Gastrocnemius medialis (tissue), 4 donors: ENCODE results near the gene CACNA1B. TPM values are rescaled to one million over a fixed set of nuclear protein-coding genes. Genes with fewer than 3 reads are reported as not detected.
"Not testable (repeated sequence)": the region's sequence is repeated elsewhere in the genome, so short reads cannot be mapped to it uniquely, and the experiment has no call there.

ENCODE experiments used
- ATAC-seq, 2 donors: fragments of 150-250 bp; one replicate each; pipeline ENCODE4 v1.9.1; 2016
- DNase-seq, 2 donors: peaks; one replicate each; pipeline ENCODE4 v3.0.0-alpha.2; 2019
- H3K27ac ChIP-seq, 4 donors: fragments of 200-600 bp; sonication (generic); 1 replicate in 1 of 4; 2 replicates in 3 of 4; pipeline ENCODE4 v1.5.1; 2016 to 2018; ENCODE audit warnings: mild to moderate bottlenecking in 2 of 4, moderate library complexity in 1 of 4
- H3K27me3 ChIP-seq, 3 donors: fragments of 200-600 bp; sonication (generic) in 2 of 3; 1 replicate in 1 of 3; 2 replicates in 2 of 3; pipeline versions ENCODE4 v1.5.1 to v1.6.0; 2016 to 2019; ENCODE audit warnings: mild to moderate bottlenecking in 1 of 3, moderate library complexity in 1 of 3
- H3K36me3 ChIP-seq, 2 donors: fragments of 200-600 bp; sonication (generic) in 1 of 2; one replicate each; pipeline ENCODE4 v1.5.1; 2017 to 2018
- H3K4me1 ChIP-seq, 2 donors: fragments of 200-600 bp; sonication (generic) in 1 of 2; one replicate each; pipeline ENCODE4 v1.5.1; 2016 to 2017; ENCODE audit warnings: mild to moderate bottlenecking in 2 of 2
- H3K4me3 ChIP-seq, 4 donors: fragments of 200-600 bp; sonication (generic) in 3 of 4; 1 replicate in 1 of 4; 2 replicates in 3 of 4; pipeline ENCODE4 v1.5.1; 2016 to 2019; ENCODE audit warnings: mild to moderate bottlenecking in 2 of 4
- H3K9me3 ChIP-seq, 3 donors: fragments of 200-600 bp; sonication (generic) in 2 of 3; 1 replicate in 1 of 3; 2 replicates in 2 of 3; pipeline ENCODE4 v1.5.1; 2016 to 2019
- POLR2A ChIP-seq, 2 donors: fragments of 450-650 bp; IDR thresholded peaks; one replicate each; pipeline ENCODE4 v1.6.1; 2017; ENCODE audit warnings: antibody characterized with exemption in 2 of 2, mild to moderate bottlenecking in 2 of 2, moderate library complexity in 2 of 2
- in situ Hi-C, 4 donors: fragments of 200-750 bp; cut with MboI; loops; one replicate each; pipeline versions ENCODE4 v1.15.0 to v1.8.0; 2017; ENCODE audit warnings: low sequenced_read_pairs in 4 of 4
- intact Hi-C: fragments of 100-400 bp; cut with DNase I; formaldehyde crosslinking; loops from one replicate; pipeline ENCODE4 v1.15.1; 2023; ENCODE audit warnings: low total_unique reads
- total RNA-seq, 4 donors: library from RNA; depleted of rRNA; stranded (reverse); fragments of >200 nt; gene quantifications; one replicate each; pipeline versions ENCODE4 v1.1.0 to v1.2.3, GENCODE V29; 2016
- TF ChIP-seq, protein P1 (sequence below), 5 experiments: fragments of 450-650 bp in 3 of 5; fragments of 200-600 bp in 2 of 5; sonication (generic) in 2 of 5; IDR thresholded peaks in 4 of 5; conservative IDR thresholded peaks in 1 of 5; 1 replicate in 4 of 5; 2 replicates in 1 of 5; pipeline ENCODE4 v1.5.1; 2016 to 2019; ENCODE audit warnings: antibody characterized with exemption in 5 of 5, mild to moderate bottlenecking in 3 of 5, moderate library complexity in 3 of 5

The CACNA1B gene
- total RNA-seq, 4 donors from 2014 or later = 0.07 TPM; not detected in 3

DNA sequence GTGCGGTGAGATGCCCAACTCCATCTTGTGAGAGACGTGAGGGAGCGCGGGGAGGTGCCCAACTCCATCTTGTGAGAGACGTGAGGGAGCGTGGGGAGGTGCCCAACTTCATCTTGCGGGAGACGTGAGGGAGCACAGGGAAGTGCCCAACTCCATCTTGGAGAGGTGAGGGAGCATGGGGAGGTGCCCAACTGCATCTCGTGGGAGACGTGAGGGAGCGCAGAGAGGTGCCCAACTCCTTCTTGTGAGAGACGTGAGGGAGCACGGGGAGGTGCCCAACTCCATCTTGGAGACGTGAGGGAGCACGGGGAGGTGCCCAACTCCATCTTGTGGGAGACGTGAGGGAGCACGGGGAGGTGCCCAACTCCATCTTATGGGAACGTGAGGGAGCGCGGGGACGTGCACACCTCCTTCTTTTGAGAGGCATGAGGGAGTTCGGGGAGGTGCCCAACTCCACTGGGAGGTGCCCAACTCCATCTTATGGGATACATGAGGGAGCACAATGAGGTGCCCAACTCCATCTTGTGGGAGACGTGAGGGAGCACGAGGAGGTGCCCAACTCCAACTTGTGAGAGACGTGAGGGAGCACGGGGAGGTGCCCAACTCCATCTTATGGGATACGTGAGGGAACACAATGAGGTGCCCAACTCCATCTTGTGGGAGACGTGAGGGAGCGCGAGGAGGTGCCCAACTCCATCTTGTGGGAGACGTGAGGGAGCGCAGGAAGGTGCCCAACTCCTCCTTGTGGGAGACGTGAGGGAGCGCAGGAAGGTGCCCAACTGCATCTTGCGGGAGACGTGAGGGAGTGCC lies 235.4 kb downstream of the CACNA1B start:
- in situ Hi-C loops (no loop called here), intact Hi-C loops (no loop called here)
- Histone ChIP-seq H3K36me3 (no peaks in the 10 kb centered on the region), H3K4me3 (no peak overlapping the region), H3K4me1 (no peaks in the 10 kb centered on the region), H3K9me3 (no peaks in the 10 kb centered on the region), H3K27ac (no peak overlapping the region), H3K27me3 (peaks cover 0 to 3% (median 0%) of the 10 kb centered on the region in 3 donors)
- DNase-seq (no peak), ATAC-seq (no peak)
- no peak for TF ChIP-seq POLR2A (IDR thresholded peaks at IDR 0.05)
- TF ChIP-seq, protein P1, sequence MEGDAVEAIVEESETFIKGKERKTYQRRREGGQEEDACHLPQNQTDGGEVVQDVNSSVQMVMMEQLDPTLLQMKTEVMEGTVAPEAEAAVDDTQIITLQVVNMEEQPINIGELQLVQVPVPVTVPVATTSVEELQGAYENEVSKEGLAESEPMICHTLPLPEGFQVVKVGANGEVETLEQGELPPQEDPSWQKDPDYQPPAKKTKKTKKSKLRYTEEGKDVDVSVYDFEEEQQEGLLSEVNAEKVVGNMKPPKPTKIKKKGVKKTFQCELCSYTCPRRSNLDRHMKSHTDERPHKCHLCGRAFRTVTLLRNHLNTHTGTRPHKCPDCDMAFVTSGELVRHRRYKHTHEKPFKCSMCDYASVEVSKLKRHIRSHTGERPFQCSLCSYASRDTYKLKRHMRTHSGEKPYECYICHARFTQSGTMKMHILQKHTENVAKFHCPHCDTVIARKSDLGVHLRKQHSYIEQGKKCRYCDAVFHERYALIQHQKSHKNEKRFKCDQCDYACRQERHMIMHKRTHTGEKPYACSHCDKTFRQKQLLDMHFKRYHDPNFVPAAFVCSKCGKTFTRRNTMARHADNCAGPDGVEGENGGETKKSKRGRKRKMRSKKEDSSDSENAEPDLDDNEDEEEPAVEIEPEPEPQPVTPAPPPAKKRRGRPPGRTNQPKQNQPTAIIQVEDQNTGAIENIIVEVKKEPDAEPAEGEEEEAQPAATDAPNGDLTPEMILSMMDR (IDR thresholded peaks at IDR 0.05 in 4 of 5, conservative IDR thresholded peaks at IDR 0.05 in 1 of 5) = no peak

DNA sequence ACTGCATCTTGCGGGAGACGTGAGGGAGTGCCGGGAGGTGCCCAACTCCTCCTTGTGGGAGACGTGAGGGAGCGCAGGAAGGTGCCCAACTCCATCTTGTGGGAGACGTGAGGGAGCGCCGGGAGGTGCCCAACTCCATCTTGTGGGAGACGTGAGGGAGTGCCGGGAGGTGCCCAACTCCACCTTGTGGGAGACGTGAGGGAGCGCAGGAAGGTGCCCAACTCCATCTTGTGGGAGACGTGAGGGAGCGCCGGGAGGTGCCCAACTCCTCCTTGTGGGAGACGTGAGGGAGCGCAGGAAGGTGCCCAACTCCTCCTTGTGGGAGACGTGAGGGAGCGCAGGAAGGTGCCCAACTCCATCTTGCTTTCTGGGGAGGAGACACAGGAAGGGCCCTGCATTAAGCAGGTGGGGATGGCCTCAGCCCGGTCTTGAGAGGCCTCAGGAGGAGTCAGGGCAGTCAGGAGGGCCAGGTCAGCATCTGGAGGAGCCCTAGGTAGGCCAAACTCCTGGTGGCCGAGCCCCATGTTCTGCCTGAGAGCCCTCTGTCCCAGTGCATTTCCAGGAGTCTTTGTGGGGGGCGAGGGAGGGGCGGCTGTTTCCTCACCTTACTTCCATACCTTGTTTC lies 236.2 kb downstream of the CACNA1B start:
- intact Hi-C loops, in situ Hi-C loops, H3K9me3 ChIP-seq, ATAC-seq, H3K36me3 ChIP-seq, H3K4me3 ChIP-seq, DNase-seq, H3K27me3 ChIP-seq, H3K4me1 ChIP-seq, H3K27ac ChIP-seq: not testable (repeated sequence)

DNA sequence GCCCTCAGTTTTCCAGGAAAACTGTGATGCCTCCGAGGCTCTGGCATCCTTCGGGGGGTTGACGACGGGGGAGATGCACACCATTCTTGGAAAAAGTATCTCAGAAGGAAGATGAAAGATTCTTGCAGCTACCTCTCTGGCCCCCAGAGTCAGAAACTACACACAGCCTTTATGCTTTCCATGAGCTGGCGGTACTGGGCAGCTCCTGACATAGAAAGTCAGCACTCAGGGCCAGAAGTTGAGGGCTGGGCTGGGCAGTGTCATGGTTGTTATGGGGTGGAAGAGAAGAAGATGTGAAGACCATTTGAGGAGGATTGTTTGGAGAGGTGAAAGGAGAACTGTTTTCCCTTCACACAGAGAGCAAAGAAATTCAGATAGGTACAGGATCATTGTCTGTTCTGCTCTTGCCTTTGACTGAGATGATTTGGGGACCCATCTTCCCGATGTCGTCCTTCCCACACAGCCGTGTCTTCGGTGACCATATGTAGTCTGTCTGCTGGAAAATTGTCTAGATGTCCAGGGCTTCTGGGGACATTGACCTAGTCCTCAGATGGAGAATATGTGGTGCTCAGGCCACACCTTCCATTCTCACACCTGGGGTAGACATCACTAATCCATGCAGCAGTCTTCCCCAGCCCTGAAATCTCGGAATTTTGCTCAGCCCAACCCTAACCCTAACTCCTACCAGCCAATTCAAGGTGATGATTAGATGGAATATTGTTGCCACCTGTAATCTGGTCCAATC lies 237.1 kb downstream of the CACNA1B start:
- Histone ChIP-seq H3K27me3 (no peaks in the 10 kb centered on the region), H3K9me3 (no peaks in the 10 kb centered on the region), H3K4me1 (no peaks in the 10 kb centered on the region), H3K4me3 (no peak overlapping the region), H3K27ac (no peak overlapping the region), H3K36me3 (no peaks in the 10 kb centered on the region)
- DNase-seq = no peak
- in situ Hi-C loops (no loop called here), intact Hi-C loops (no loop called here)
- no peak for ATAC-seq
- TF ChIP-seq, protein P1 (IDR thresholded peaks at IDR 0.05 in 4 of 5, conservative IDR thresholded peaks at IDR 0.05 in 1 of 5) = no peak
- no peak for TF ChIP-seq POLR2A (IDR thresholded peaks at IDR 0.05)

DNA sequence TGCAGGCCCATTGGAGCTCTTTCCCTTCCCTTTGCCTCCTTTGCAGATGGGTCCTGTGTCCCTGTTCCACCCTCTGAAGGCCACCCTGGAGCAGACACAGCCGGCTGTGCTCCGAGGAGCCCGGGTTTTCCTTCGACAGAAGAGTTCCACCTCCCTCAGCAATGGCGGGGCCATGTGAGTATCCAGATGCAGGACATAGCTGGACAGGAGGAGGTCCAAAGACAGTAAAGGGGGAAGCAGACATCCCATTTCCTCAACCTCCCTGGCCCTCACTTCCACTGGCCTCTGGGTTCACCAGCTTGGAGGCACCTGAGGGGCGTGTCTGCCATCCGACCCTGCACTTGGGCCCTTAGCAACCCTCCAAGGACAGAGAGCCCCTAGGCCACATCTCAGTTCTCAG lies 237.9 kb downstream of the CACNA1B start:
- H3K36me3 ChIP-seq = no peaks in the 10 kb centered on the region
- TF ChIP-seq, protein P1 (IDR thresholded peaks at IDR 0.05 in 4 of 5, conservative IDR thresholded peaks at IDR 0.05 in 1 of 5) = no peak
- no peak overlapping the region for H3K4me3 ChIP-seq
- H3K4me1 ChIP-seq = no peaks in the 10 kb centered on the region
- H3K9me3 ChIP-seq = no peaks in the 10 kb centered on the region
- in situ Hi-C loops (no loop called here), intact Hi-C loops (no loop called here)
- no peak overlapping the region for H3K27ac ChIP-seq
- DNase-seq = no peak
- no peak for ATAC-seq
- H3K27me3 ChIP-seq = no peaks in the 10 kb centered on the region

DNA sequence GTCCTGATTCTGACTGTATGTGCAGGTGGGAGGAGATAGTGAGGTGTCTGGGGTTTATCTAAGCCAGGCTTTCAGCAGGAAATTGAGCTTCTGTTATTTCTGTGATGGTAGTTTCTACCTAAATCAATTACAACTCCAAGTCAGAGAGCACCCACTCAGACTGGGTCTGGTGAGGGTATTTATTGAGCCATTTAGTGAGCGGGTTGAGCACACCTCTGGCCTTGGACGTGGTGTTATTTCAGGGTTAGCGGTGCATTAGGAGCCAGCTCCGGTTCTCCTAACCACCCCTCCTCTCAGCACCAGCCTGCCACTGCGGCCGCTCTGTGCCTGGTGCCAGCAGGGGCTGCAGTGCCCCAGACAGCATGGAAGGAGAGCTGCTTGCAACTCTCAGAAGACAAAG lies 238.9 kb downstream of the CACNA1B start:
- no peaks in the 10 kb centered on the region for H3K4me1 ChIP-seq
- H3K27ac ChIP-seq = no peak overlapping the region
- no peaks in the 10 kb centered on the region for H3K36me3 ChIP-seq
- no peaks in the 10 kb centered on the region for H3K27me3 ChIP-seq
- H3K4me3 ChIP-seq = no peak overlapping the region
- intact Hi-C loops = no loop called here
- no peaks in the 10 kb centered on the region for H3K9me3 ChIP-seq
- TF ChIP-seq, protein P1 (IDR thresholded peaks at IDR 0.05 in 4 of 5, conservative IDR thresholded peaks at IDR 0.05 in 1 of 5) = no peak
- TF ChIP-seq POLR2A (IDR thresholded peaks at IDR 0.05) = no peak
- ATAC-seq (no peak), DNase-seq (no peak)
- in situ Hi-C loops = no loop called here
